Astrocyte of the hippocampus (primary cell): ENCODE data around the gene CABYR.

Experiments
- DNase-seq: peaks from one replicate; pipeline ENCODE4 v3.0.0; 2011; ENCODE audit warnings: low read depth, low spot score

Gene CABYR

GRCh38 chr18:24138789-24139616 lies at the start of gene CABYR:
Gene CABYR (plus strand): TSS chr18:24139062. CDS start chr18:24143115, 4,053 bp downstream.
- DNase-seq, result peak; percentile 93

DNA sequence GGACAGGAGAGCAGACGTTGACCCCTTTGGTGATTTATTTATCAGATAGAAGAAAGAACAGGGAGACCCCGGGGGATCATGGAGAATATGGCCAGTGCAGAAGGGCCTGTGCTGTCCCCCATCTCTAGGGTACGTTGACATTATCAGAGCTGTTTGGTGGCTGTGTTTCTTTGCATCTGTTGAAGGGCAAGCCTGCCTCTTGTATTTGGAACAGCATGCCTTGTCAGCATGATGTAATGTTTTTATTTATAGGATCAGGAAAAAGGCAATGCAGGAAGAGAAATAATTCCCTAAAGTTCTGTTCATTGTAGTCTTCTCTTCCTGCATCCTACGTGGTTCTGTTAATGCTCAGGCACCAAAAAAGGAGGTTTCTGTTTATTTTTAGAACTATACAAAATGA lies 49.8 kb upstream of the CABYR start:
- DNase-seq, result no peak

DNA sequence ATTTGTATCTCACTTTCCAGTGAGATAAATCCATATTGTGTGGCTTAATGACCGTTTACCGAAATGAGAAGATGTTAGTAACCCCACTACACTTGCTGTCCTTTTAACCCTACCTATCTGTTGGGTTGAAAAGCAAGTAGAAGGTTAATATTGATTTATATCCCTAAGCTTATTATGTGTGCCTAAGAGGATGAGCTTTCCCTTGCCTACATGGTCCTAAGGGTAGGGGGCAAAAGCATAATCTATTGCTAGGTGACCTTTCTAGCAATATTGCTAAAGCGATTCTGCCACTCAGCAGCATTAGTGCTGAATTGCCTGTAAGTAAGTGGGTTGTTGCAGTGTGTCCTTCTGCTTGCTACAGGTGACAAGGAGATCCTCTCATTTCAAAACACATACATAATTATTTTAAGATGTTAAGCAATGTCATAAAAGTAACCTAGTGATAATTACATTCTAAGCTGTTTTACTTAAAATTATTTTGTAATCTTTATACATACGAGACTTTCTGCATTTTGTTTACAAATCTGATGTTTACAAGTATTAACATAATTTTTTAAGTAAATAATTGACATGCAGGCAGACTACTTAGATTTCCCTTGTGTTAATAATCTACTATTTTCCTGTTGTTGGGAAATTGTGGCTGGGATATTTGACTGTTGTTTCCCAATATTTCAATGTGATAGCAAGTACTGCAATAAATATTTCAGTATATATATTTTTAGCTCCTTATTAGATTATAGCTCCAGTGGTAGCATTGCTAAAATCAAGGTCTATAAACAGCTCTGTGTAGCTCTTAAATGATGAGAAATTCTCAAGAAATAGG lies 49.1 kb upstream of the CABYR start:
- DNase-seq, result no peak

GRCh38 chr18:24090876-24091275 lies 48.0 kb upstream of the CABYR start:
- no peak for DNase-seq

DNA sequence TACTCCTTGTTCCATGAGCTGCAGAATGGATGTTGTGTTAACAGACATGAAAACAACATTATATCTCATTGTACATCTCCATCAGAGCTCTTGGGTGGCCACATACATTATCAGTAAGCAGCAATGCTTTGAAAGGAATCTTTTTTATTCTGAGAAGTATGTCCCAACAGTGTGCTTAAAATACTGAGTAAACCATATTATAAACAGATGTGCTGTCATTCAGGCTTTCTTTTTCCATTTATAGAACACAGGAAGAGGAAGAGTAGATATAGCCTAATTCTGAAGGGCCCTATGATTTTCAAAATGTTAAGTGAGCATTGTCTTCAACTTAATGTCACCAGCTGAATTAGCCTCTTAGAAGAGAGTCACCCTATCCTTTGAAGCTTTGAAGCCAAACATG lies 44.3 kb upstream of the CABYR start:
- DNase-seq, result no peak

GRCh38 chr18:24095976-24096375 lies 42.9 kb upstream of the CABYR start:
- no peak for DNase-seq

GRCh38 chr18:24103320-24104021 lies 35.4 kb upstream of the CABYR start:
- DNase-seq, result no peak

GRCh38 chr18:24104486-24104885 lies 34.4 kb upstream of the CABYR start:
- DNase-seq, result no peak

- no peak for DNase-seq
Observed at GRCh38 chr18:24108641-24109040, 30.2 kb upstream of the CABYR start.

DNA sequence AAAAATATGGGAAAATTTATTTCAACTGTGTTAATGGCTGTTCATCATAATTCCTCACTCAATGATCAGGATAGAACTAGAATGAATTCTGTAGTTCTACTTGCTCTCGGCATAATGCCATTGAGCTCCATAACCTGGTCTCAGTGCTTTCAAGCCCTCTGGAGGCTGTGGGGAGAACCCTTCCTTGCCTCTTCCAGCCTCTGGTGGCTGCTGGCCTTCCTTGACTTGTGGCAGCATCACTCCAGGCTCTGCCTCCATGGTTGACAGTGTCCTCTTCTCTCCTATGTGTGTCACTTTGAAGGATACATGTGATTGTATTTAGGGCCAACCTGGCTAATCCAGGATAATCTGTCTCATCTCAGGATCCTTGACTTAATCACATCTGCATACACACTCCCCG lies 26.9 kb upstream of the CABYR start:
- no peak for DNase-seq

DNA sequence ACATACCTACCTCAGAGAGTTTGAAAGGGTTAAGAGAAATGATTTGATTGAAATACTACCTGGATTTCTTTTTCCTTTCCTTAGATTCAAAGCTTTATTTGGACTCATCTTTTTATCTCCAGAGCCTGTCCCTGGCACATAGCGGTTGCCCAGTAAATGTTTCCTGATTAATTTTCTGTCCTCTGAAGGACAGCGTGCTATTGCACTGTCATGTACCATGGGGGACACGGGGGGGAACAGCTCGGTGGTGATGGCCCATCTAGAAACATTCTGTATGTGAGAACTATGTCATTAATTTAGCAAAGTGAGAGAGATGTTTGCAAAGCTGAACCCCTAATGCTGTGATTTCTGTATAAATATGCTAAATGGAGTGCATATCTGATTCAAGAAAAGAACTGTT lies 26.4 kb upstream of the CABYR start:
- DNase-seq, result no peak

- DNase-seq, result peak; percentile 49
Observed at GRCh38 chr18:24112874-24113615, 25.8 kb upstream of the CABYR start.

GRCh38 chr18:24114924-24115549 lies 23.8 kb upstream of the CABYR start:
- DNase-seq, result no peak

DNA sequence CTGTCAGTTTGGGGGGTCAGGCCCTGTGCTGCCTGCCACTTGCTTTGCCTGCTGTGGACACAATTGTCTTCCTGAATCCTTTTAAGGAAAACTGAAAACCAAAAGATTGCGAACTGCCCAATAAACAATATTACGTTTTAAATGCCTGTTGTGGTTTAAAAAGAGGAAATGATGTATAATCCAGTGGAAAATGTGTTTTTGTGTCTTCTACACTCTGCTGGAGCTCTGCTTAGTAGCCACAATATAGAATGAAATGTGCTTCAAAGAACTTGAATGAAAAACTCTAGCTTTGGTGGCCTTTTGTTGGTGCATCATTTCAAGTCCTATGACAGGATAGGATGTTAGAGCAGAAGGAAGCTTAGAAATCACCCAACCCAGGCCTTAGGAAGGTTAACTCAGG lies 23.2 kb upstream of the CABYR start:
- DNase-seq, result no peak

- DNase-seq, result peak; percentile 86
Observed at GRCh38 chr18:24118750-24119577, 19.9 kb upstream of the CABYR start.

DNA sequence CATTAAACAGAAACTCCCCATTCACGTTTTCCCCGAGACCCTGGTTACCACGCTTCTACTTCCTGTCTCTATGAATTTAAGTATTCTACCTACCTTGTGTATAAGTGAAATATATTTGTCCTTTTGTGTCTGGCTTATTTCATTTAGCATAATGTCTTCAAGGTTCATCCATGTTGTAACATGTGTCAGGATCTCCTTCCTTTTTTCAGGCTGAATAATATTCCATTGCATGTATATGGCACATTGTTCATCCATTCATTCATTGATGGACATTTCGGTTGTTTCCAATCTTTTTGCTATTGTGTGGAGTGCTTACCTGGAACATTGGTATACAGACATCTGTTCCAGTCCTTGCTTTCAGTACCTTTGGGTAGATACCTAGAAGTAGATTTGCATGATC lies 18.2 kb upstream of the CABYR start:
- DNase-seq, result no peak

GRCh38 chr18:24121625-24122024 lies 17.2 kb upstream of the CABYR start:
- DNase-seq, result no peak

- DNase-seq, result no peak
Observed at GRCh38 chr18:24126155-24126961, 12.5 kb upstream of the CABYR start.

DNA sequence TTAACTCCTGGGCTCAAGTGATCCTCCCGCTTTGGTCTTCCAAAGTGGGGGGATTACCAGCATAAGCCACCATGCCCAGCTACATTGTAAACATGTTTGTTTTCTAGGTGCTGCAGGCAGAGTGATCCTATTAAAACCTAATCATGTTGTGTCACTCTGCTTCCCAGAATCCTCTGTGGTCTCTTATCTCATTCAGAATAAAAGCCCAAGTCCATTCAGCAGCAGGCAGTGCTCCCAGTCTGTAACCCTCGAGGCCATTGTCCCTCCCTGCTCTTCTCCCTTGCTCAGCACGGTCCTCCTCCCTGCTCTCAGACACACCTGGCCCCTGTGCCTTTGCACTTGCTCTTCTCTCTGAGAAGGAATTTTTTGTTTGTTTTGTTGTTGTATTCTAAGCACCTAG lies 11.1 kb upstream of the CABYR start:
- no peak for DNase-seq
